ENCODE results near the gene INAFM1.

Gene INAFM1

DNA sequence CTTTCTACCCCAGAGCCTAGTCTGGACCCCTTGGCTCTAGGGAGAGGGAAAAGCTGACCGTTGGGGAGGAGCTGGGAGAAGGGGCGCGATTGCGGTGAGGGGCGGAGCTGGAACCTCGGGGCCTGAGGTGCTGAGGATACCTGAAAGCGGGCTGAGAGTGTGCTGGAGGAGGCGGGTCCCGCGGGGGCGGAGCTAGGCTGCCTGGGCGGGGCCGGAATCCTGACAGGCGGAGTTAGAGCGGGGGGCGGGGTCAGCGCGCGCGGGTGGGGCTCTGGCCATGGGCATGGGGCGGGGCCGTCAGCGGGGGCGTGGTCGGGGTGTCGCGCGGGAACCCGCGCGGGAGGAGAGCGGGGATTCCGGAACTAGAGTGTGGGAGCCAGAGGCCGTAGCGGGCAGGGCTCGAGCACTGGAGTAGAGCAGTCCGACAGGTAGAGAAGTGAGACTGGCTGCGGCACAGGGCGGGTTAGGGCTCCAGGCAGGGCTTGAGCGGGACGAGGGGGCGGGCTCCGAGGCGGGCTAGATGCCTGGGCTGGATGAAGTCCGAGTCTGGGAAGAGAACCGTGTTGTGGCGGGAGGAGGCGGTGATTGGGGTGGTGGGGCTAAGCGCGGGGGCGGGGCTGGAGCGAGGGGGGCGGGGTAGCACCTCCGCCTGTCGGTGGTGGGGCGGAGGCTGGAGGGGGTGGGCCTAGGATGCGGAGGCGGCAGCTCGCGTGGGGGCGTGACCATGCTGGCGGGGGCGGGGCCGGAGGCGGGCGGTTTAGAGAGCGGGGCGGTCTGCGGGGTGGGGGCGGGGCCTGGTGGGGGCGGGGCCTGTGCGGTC lies at the start of gene INAFM1:
TSS of gene INAFM1 (plus strand) at position 815 of the 820 bp plus-strand sequence. CDS start 35 bp downstream, outside the sequence.
- DNase-seq = peak; percentile 81

DNA sequence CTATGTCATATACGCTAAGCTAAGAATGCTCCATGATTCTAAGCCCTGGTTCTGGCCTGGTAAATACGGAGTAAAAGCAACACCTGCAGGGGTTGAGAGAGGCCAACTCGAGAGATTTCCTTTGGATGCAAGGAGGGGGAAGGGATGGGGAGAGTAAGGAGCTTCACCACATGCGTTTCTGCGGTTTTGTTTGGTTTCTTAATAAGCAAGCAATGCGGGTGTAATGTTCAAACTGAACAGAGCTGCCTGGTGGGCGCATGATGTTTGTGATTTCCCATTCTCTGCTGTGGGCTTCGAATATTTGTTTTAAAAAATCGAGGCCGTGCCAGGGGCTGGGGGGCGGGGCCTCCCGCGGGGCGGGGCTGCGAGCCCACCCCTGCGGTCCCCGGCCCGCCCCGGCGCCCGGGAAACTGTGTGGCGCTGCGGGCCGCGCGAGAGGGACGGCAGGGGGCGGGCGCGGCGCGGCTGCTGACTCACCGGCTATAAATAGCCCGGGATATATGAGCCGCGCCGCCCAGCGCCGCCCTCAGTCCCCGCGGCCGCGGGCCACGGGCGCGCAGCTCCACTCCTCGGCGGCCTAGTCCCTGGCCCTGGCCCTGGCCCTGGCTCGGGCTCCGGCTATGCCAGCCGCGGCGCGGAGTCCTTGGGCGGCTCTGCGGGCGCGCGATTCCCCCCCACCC lies 48.8 kb upstream of the INAFM1 start:
- DNase-seq = peak; percentile 85

DNA sequence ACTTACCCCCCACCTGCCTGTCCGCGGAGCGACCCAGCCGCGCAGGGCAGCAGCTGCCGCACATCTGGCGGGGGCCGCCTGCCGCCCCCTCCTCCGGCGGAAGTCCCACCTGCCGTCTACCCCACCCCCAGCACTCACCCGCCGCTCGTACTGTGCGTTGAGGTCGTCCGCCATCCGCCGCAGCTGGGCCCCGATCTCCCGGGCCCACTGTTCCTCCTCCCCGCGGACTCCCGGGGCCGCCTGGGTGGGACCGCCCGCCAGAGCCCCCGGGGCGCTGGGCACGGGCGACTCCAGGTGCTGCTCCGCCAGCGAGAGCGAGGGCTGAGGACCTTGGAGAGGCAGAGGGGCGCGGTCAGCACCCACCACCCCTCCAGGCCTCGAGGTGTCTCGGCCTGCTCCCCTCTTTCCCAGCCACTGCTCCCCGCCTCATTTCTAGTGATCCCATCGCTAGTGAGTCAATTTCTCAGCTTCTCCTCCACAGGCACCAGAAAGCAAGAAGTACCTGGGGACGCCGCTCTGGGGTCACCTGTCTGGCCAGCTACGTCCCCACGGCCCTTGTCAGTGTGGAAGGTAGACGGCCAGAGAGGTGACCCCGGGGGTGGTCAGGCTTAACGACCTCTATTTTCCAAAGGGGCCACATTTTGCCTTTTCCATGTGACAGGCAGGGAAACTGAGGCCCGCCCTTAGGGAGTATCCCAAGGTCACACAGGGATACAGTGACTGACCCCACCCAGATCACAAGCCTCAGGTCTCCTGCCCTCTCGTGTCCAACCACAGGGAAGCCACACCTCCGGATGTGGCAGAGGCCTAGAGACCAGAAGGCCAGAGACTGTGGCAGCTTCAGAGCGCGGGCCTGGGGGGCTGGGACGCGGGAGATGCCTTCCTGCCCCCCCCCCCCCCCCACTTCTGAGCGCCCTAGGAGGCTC lies 48.0 kb upstream of the INAFM1 start:
- no peak for DNase-seq

DNA sequence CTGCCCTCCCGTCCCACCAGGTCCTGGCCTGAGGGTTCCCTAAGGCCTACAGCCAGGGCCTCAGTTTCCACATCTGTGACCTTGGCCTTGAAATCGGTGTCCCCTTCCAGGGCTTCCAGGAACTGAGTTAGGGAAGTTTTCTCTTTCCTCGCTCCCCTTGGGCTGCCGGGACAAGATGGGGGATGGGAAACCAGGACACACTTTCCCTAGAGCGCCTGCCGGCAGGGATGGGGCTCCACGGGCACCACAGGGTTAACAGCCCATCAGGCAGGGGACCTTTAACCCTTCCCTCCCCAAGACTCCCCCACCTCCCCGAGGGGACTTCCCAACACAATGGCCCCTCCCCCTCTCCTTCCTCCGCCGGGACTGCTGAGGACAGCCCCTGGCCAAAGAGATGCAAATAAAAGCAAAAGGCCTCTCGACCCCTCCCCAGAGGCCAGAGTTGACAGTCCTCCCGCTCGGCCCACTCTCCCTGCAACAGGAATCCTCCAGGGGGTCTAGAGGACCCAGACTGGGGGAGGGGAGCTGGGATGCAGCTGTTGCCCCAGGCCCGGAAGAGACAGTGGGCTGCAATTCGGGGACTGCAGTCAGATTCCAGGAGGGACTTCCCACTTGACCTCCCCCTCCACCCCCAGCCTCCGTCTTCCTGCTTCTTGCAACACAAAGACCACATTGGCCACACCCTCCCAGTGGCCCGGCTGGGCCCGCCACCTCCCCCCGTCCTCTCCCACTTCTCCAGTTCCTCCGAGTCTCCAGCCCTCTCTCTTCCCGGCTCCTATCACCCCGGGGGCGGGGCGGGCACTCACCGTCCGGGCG lies 47.1 kb upstream of the INAFM1 start:
- DNase-seq = no peak

DNA sequence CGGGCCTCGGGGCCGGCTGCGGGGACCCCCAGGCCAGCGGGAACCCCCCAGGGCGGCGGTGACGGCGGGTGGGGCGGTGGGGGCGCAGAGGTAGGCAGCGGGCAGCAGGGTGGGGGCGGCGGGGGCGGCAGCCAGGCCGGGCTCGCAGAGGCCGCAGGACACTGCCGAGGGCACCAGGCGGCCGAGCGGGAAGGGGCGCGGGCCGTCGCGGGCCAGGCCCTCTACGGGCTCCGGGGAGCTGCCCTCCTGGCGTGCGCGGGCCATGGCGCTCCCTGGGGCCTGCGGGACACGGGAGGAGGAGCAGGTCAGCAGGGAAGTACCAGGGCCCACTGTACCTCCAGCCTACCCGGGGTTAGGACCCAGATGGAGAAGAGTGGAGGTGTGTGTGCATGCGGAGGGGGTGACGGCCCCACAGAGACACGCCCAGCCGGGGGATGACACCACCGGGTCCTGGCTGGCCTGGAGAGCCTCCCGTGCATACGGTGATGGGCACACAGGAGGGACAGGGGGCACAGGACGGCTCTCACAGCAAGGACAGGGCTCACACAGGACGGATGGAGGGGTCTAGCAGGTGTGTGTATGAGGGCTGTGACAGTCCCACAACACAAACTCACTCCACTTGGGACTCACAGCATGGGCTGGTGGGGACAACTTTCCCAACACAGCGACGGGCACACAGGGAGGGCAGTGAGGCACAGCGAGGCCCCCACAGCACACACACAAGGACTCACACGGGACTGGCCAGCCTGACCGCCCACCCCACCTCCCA lies 46.3 kb upstream of the INAFM1 start:
- no peak for DNase-seq

DNA sequence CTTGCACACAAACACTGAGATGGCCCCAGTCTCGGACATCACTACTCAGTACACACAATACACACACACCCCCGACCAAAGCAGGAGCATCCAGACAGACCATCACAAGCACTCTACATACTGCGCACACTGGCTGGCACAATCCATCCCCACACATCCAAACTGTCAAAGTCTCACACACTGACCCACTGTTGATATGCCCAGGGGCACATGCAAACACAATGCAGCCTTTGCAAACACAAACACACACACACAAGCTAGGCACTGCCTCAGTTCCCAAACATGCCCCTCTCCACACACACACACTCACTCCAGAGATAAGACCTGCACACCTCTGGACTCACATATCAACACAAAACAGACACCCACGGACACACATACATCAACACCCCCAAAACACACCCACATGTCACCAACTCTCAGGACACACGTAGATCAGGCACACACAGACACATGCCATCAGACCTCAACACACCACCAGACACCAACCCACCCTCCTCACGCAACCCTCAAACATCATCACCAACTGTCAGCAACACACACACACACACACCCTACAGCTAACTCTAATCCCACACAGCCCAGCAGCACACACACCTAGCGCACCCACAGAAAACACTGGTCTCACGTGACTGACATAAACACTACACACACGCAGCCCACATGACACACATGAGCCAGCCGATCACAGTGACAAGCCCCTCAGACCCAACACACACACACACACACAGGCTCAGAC lies 45.6 kb upstream of the INAFM1 start:
- DNase-seq = no peak

DNA sequence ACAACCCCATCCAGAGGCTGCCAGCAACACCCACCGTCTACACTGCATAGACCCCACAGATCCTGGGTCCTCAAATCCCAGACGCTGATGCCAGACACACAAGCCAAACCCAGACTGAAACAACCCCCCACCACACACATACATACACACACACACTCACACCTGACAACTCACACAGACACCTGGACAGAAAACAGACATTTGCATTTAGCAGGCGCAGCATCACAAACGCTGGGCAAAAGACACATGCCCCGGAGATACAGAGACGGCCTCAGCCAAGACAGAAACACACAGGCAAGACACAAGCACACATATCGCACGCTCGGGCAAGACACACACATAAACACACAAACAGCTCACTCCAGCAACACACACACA lies 45.0 kb upstream of the INAFM1 start:
- no peak for DNase-seq

DNA sequence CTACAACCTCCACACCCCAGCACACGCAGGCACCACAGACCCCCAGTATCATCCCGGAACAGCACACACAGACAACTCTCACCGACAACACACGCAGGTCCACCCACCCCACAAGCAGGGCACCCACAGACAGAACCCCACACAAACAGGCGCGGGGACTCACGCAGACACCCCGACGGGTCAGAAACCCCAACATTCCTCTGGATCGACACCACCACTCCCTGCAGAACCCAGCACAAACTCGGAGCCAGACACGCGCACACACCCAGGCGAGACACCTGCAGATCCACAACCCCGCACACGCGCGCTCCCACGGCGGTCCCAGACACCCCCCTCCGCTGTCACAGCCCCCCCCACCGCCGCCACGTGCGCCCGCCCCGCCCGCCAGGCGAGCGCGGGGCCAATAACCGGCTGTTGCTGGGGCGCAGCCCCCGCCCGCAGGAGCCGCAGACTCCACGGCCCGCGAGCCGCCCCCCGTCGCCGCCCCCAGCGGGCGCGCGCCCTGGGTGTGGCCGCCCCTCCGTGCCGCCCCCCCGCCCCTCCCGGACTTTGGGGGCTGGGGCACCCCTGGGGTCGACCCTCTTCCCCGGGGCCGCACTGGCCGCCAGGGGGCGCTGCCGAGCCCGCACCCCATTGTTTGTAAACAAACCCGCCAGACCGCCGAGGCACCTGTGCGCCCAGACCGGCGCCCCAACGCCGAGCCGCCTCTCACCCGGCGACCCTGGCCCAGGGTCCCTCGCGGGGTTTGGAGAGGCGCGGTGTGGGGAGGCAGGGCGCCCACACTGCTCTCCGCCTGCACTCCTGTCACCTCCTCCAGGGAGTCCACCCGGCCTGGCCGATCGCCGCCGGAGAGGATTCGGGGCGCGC lies 44.4 kb upstream of the INAFM1 start:
- no peak for DNase-seq

DNA sequence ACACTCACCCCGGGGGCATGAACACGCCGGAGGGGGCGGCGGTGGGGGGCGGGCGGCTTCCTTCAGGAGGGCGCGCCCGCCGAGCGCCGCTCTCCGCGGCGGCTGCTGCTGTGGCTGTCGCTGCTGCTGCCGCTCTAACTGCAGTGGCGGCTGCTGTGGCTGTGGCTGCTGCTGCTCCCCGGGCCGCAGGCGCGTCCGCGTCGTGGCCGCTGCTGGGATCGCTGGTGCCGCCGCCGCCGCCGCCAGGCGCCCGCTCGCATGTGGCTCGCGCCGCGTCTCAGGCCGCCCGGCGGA lies 43.8 kb upstream of the INAFM1 start, which contains the start of gene BBC3:
TSS of gene BBC3 (minus strand) at position 279 of the 294 bp plus-strand sequence. CDS start 2,768 bp downstream, outside the sequence.
- no peak for DNase-seq

DNA sequence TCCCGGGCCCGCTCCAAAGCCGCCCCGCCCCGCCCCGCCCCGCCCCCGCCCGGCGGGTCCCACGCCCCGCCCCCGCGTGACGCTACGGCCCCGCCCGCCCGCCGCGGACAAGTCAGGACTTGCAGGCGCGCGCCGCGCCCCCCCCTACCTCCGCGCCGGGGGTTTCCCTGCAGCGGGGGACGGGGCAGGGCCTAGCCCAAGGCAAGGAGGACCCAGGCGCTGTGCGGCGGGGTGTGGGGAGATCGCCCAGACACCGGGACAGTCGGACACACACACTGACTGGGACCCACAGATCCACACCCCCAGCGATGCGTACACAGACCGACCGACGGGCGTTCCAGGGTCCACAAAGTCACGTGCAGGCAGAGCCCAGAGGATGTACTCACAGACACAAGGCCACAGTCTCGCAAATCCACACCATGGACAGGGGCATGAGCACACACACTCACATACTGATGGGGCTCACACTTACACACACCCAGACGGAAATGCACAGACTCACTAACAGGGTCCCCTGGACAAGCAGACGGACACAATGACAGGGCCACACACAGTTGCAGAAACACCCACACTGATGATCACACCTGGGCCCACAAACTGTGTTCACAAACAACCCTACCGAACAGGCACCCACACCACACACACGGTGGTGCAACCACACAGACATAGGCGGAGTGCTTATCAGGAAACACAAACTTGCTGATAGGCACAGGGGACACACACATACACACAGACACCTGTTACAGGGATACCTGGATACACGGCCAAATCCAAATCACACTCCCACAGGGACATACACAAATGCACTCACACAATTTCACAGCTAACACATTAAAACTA lies 43.2 kb upstream of the INAFM1 start:
- DNase-seq = no peak

DNA sequence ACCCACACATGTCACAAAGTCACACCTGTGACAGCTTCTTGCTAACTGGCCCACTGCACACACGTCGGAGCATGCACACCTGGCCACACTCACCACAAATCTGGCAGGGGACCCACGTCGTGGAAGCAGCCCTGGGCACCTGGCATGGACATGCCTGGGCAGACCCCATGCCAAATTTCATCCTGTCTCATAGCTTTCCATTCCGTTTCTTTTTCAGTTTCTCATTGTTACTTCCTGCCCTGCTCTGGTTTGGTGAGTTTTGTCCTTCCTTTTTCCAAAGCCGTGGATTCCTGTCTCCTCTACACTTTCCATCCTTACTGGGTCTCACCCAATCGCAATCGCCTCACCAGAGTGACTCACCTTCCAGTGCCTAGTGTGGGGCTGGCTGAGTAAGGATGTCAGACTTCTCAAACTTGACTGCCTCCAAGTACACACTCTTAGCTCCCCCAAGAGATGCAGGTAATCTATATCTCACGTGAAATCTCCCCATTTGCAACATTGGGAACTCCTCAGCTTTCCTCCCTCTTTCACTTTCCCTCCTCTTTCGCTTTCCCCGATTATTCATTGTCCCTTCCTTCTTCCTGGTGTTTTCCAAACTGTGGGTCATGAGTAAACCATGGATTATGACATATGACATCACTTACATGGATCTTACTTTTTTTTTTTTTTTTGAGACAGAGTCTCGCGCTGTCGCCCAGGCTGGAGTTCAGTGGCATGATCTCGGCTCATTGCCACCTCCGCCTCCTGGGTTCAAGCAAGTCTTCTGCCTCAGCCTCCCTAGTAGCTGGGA lies 42.1 kb upstream of the INAFM1 start:
- DNase-seq = no peak

DNA sequence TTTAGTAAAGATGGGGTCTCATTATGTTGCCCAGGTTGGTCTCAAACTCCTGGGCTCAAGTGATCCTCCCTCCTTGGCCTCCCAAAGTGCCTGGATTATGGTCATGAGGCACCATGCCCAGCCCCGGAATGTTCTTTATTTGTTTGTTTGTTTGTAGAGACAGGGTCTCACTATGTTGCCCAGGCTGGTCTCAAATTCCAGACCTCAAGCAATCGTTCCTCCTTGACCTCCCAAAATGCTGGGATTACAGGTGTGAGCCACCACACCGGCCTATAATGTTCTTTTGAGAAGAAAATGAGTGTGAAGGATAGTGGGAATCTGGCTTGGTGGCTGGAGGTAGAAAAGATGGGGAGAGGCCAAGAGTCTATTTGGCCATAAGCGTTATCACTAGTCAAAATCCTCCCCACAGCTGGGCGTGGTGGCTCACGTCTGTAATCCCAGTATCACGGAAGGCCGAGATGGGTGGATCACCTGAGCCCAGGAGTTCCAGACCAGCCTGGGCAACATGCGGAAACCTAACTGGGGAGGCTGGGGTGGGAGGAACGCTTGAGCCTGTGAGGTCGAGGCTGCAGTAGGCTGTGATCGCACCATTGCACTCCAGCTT lies 38.5 kb upstream of the INAFM1 start:
- DNase-seq = no peak

DNA sequence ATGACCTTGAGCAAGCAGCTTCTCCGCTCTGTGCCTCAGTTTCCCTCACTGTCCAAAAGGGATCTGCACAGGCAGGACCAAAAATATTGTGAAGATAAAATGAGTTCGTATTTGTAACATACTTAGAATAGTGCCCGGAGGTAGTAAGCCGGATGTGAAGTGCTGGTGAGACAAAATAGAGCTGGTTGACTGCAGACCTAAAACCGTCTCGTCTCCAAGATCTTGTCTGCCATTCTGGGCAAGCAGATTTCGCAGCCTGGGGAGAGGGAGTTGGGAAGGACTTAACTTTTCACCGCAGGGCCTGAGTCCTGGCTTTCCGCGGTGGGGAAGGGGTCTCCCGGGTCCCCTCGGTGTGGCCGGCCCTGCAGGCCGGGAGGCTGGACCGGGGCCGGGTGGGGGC lies 35.5 kb upstream of the INAFM1 start:
- DNase-seq = no peak

DNA sequence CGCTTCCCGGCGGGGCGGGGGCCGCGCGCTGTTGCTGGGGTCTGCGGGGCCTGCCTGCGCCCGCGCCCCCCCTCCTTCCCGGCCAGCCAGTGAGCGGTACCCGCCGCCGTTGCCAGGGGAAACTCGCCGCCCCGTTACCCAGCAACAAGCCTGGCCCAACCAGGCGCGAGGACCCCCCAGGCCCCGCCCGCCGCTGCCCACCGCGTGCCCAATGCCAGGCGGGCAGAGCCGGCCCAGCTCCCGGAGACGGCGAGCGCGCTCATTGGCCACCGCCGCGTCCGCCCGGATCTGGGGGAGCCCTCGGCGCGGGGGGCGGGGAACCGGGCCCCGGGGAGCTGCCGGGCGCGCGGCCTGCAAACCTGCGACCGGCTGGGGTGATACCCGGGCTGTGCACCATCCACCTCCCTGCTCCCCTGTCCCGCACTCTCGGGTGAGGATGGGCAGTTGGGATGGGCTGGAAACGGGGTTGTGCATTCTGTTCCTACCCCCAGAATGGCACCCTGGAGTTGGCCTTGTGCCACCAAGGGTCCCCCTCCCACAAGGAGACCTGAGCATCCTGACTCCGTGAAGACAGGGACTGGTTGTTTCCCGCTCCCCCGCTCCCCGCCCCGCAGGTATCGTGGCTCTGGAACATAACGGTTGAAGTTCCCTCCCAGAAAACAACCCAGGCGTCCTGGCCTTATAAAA lies 34.9 kb upstream of the INAFM1 start:
- no peak for DNase-seq

DNA sequence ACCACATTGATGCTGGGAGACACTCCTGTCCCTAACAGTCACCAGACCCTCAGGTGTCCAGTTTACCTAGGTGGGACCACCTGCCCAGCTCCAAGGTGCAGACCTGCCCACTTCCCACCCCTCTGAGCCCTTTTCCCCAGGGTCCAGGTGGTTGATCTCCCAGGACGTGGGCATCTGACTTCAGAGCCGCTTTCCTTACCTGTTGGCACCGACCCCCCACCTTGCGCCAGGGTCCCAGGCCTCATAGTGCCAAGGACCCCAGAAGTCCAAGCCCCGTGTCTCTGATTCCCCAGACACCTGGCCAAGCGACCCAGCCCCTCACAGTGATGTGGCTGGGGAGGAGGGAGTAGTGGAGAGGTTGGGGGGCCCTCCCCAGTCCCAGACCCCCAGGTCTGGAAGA lies 34.1 kb upstream of the INAFM1 start:
- no peak for DNase-seq

DNA sequence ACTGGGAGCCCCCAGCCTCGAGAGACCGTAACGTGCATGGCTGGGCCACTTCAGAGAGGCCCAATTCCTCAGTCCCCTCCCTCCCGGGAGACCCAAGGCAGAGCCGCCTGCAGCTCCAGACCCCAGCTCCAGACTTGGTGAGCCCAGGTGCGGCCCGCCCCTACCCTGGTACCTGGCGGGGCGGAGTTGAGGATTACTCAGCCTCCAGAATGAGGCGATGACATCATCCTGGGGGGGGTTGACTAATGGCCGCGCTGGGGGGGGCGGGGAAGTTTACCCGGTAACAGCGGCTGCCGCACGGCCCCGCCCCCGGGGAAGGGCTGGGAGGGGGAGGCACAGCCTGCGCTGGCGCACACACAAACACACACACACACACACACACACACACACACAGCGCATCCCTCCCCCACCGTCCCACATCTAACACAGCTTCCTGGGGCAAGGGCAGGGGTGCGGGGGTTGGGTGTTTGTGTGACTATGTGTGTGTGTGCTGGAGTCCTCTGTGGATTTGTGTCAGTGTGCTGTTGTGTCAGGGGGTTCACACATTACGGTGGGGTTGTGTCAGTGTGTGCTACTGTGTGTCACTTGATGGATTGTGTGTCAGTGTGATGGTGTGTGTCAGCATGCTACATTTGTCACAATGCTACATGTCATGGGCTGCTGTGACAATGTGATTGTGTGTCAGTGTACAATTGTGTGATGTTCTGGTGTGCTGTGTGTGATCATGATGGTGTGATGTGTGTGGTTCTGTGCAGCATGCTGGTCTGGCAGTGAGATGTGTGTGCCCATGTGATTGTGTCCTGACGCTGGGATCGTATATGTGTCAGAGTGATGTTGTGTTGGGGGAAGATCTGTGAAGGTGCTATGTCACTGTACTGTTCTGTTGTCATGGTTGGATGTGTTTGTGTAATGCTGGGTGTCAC lies 33.4 kb upstream of the INAFM1 start:
- no peak for DNase-seq

Measured in NCI-H1694 (cell line).